Measurements from ENCODE around the gene CPSF3.
"Not testable (repeated sequence)": the region's sequence is repeated elsewhere in the genome, so short reads cannot be mapped to it uniquely, and the experiment has no call there.

Gene CPSF3

DNA sequence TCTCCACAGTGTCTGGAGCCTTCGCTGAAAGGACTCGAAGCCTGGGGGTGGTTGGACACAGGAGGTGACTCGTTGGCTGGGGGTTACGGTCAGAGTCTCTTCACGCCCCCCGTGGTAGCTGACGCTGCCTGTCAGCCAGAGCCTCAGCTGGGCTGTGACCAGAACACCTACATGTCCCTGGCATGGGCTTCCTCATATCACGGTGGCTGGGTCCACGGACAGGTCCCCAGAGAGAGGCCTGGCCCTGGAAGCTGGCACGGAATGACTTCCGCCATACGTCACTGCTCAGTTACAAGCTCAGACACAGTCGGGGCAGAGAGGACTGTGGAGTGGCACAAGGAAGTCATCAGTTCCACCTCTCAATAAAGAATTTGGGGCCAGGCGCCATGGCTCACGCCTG lies 28.6 kb upstream of the CPSF3 start:
- DNase-seq (ENCODE audit: low spot score), result no peak
- no peak for TF ChIP-seq CTCF (IDR thresholded peaks at IDR 0.05; ENCODE audit: borderline replicate concordance, control extremely low read depth, extremely low read depth, insufficient read depth, missing control alignments)
- in situ Hi-C loops (cut with MboI; ENCODE audit: low sequenced_read_pairs, unreplicated experiment), result no loop called here

DNA sequence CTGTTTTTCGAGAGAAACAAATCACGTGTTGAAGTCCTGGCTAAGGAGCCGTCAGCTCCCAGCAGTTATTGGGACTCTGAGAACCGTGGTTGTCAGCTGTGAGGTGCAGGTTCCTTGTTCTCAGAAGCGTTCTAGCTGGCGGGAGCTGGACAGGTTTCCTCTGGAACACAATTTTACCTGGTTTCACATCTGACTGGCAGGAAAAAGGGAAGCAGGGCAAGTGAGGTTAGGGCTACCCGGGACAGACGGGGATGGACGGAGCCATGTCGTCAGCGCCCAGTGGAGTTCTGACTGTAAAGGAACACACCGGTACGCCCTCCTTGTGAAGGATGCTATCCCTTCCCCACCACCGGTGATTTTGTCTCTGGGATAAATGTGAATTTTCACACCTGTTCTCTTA lies 26.3 kb upstream of the CPSF3 start:
- TF ChIP-seq CTCF (IDR thresholded peaks at IDR 0.05; ENCODE audit: borderline replicate concordance, control extremely low read depth, extremely low read depth, insufficient read depth, missing control alignments), result no peak
- no peak for DNase-seq (ENCODE audit: low spot score)
- in situ Hi-C loops (cut with MboI; ENCODE audit: low sequenced_read_pairs, unreplicated experiment), result no loop called here

GRCh38 chr2:9398251-9398650 lies 25.2 kb upstream of the CPSF3 start:
- in situ Hi-C loops (cut with MboI; ENCODE audit: low sequenced_read_pairs, unreplicated experiment); DNase-seq (ENCODE audit: low spot score): not testable (repeated sequence)

DNA sequence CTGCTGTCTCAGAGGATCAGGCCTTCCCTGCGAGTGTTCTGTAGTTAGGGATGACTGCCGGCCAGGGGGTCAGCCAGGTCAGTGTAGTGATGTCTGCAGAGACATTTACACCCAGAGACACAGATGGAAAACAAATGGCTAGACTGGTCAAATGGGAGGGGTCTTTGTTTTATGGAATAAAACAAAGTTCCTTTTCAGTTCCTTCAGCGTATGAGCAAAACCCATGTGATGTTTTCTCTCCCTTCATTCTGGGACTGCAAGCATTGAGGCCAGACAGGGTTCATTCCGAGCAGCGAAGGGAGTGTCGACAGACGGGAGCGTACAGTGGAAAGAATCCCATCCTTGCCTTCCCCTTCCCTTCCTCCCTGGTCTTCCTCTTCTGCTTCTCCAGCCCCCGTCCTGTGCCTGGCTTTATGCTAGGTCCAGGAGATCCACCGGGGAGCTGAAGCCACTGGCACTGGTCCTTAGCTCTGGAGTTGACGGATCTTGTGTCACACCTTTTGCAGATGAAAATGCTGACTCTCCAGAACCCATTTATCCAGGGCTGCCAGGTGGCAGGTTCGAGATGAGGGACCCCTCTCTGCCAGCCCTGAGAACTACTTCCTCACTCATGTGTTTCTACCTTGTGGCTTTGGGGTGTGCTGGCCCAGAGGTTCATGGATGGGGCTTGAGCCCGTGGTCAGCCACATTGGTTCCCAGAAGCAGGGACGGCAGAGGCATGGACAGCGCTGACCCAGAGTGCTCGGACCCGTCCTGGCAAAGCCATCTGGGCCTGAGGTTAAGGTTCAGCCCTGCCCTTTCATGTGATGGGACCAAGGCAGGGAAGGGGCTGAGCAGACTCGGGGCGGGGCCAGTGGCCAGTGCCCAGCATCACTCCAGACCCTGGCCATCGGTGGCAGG lies 24.3 kb upstream of the CPSF3 start:
- DNase-seq (ENCODE audit: low spot score), result no peak
- in situ Hi-C loops (cut with MboI; ENCODE audit: low sequenced_read_pairs, unreplicated experiment), result no loop called here
- TF ChIP-seq CTCF (IDR thresholded peaks at IDR 0.05; ENCODE audit: borderline replicate concordance, control extremely low read depth, extremely low read depth, insufficient read depth, missing control alignments), result no peak

- TF ChIP-seq CTCF (IDR thresholded peaks at IDR 0.05; ENCODE audit: borderline replicate concordance, control extremely low read depth, extremely low read depth, insufficient read depth, missing control alignments), result no peak
- in situ Hi-C loops (cut with MboI; ENCODE audit: low sequenced_read_pairs, unreplicated experiment), result no loop called here
- no peak for DNase-seq (ENCODE audit: low spot score)
Measured at GRCh38 chr2:9400268-9401058, 23.0 kb upstream of the CPSF3 start.

DNA sequence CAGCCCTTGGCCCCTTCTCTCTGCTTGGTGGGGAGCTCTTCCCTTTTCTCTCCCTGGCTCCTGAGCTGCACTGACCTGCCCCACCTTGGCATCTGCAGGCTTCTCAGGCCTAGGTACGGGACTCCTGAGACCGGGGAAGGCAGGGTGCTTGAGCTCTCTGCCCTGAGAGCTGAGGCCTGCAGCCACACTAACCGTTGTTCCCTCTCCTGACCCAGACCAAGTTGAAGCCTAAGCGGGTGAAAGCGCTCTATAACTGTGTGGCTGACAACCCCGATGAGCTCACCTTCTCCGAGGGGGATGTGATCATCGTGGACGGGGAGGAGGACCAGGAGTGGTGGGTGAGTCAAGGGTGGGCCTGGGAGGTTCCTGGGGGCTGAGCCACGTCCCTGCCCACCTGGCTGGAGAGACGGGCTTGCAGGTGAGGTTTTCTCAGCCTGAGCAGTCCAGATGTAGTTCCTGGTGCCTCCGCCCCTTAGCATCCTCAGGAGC lies 22.4 kb upstream of the CPSF3 start:
- DNase-seq (ENCODE audit: low spot score), result no peak
- no peak for TF ChIP-seq CTCF (IDR thresholded peaks at IDR 0.05; ENCODE audit: borderline replicate concordance, control extremely low read depth, extremely low read depth, insufficient read depth, missing control alignments)
- in situ Hi-C loops (cut with MboI; ENCODE audit: low sequenced_read_pairs, unreplicated experiment), result no loop called here

All from GM13976 (cell line).